ENCODE data around the gene EIPR1. TPM values are rescaled to one million over a fixed set of nuclear protein-coding genes. Genes with fewer than 3 reads are reported as not detected.
A peak's percentile ranks its signal among the peaks of the same experiment; 100 is the strongest.
"Not testable (repeated sequence)": the region's sequence is repeated elsewhere in the genome, so short reads cannot be mapped to it uniquely, and the experiment has no call there.

EIPR1 gene
- total and polyA plus RNA-seq, 2 of the 13 experiments (the other 11 are each of a cell fraction or from before 2014, with no cell fraction given), result 70.0 to 96.3 TPM

- TF ChIP-seq ZNF350 (CRISPR knock-in tag; IDR thresholded peaks at IDR 0.05; ENCODE audit: borderline replicate concordance, low read depth) (peak; percentile 84; the same call in 1 of the 2 replicates), ZNF281 (CRISPR knock-in tag; IDR thresholded peaks at IDR 0.05; ENCODE audit: borderline replicate concordance) (peak; percentile 98), NR2F1 (CRISPR knock-in tag; IDR thresholded peaks at IDR 0.05) (peak; percentile 27 to 45; a peak in 2 of 4 replicates), BRCA1 (CRISPR knock-in tag; IDR thresholded peaks at IDR 0.05) (0 out of 2 replicates have a peak, but pooled peaks have one; percentile 30), SOX6 (CRISPR knock-in tag; IDR thresholded peaks at IDR 0.05) (peak; percentile 67), RELA (CRISPR knock-in tag; IDR thresholded peaks at IDR 0.05) (0 out of 2 replicates have a peak, but pooled peaks have one; percentile 36), YEATS2 (CRISPR knock-in tag; IDR thresholded peaks at IDR 0.05; ENCODE audit: borderline replicate concordance) (0 out of 2 replicates have a peak, but pooled peaks have one; percentile 58), THAP11 (CRISPR knock-in tag; IDR thresholded peaks at IDR 0.05) (peak; percentile 70; the same call in 1 of the 2 replicates), BRD4 (CRISPR knock-in tag; IDR thresholded peaks at IDR 0.05) (peak; percentile 72), YY1 (IDR thresholded peaks at IDR 0.05; ENCODE audit: insufficient read depth, insufficient replicate concordance, low read depth, low read length) (peak; percentile 27), HDAC1 (CRISPR knock-in tag; IDR thresholded peaks at IDR 0.05) (peak; percentile 73), KLF16 (CRISPR knock-in tag; IDR thresholded peaks at IDR 0.05) (peak in 1 of 2 experiments; percentile 71; a peak in 2 of 4 replicates), ZNF501 (CRISPR knock-in tag; IDR thresholded peaks at IDR 0.05) (peak; percentile 42; the same call in 1 of the 2 replicates)
- TF ChIP-seq, protein P1, sequence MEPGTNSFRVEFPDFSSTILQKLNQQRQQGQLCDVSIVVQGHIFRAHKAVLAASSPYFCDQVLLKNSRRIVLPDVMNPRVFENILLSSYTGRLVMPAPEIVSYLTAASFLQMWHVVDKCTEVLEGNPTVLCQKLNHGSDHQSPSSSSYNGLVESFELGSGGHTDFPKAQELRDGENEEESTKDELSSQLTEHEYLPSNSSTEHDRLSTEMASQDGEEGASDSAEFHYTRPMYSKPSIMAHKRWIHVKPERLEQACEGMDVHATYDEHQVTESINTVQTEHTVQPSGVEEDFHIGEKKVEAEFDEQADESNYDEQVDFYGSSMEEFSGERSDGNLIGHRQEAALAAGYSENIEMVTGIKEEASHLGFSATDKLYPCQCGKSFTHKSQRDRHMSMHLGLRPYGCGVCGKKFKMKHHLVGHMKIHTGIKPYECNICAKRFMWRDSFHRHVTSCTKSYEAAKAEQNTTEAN (CRISPR knock-in tag; conservative IDR thresholded peaks at IDR 0.05), result peak; percentile 63; the same call in 1 of the 2 replicates
- TF ChIP-seq, protein P2, sequence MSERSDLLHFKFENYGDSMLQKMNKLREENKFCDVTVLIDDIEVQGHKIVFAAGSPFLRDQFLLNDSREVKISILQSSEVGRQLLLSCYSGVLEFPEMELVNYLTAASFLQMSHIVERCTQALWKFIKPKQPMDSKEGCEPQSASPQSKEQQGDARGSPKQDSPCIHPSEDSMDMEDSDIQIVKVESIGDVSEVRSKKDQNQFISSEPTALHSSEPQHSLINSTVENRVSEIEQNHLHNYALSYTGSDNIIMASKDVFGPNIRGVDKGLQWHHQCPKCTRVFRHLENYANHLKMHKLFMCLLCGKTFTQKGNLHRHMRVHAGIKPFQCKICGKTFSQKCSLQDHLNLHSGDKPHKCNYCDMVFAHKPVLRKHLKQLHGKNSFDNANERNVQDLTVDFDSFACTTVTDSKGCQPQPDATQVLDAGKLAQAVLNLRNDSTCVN (CRISPR knock-in tag; IDR thresholded peaks at IDR 0.05; ENCODE audit: borderline replicate concordance), result peak; percentile 55; the same call in 1 of the 2 replicates
- TF ChIP-seq SOX6 (IDR thresholded peaks at IDR 0.05), result not testable (repeated sequence)
- TF ChIP-seq, protein P3, sequence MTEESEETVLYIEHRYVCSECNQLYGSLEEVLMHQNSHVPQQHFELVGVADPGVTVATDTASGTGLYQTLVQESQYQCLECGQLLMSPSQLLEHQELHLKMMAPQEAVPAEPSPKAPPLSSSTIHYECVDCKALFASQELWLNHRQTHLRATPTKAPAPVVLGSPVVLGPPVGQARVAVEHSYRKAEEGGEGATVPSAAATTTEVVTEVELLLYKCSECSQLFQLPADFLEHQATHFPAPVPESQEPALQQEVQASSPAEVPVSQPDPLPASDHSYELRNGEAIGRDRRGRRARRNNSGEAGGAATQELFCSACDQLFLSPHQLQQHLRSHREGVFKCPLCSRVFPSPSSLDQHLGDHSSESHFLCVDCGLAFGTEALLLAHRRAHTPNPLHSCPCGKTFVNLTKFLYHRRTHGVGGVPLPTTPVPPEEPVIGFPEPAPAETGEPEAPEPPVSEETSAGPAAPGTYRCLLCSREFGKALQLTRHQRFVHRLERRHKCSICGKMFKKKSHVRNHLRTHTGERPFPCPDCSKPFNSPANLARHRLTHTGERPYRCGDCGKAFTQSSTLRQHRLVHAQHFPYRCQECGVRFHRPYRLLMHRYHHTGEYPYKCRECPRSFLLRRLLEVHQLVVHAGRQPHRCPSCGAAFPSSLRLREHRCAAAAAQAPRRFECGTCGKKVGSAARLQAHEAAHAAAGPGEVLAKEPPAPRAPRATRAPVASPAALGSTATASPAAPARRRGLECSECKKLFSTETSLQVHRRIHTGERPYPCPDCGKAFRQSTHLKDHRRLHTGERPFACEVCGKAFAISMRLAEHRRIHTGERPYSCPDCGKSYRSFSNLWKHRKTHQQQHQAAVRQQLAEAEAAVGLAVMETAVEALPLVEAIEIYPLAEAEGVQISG (CRISPR knock-in tag; IDR thresholded peaks at IDR 0.05), result peak; percentile 79
- TF ChIP-seq, protein P4, sequence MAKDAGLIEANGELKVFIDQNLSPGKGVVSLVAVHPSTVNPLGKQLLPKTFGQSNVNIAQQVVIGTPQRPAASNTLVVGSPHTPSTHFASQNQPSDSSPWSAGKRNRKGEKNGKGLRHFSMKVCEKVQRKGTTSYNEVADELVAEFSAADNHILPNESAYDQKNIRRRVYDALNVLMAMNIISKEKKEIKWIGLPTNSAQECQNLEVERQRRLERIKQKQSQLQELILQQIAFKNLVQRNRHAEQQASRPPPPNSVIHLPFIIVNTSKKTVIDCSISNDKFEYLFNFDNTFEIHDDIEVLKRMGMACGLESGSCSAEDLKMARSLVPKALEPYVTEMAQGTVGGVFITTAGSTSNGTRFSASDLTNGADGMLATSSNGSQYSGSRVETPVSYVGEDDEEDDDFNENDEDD (CRISPR knock-in tag; IDR thresholded peaks at IDR 0.05; ENCODE audit: borderline replicate concordance), result peak; percentile 73; the same call in 1 of the 2 replicates
Observed at GRCh38 chr2:3369340-3370181, 8.1 kb downstream of the EIPR1 start (continued).

Data from HepG2 (cell line).